GM18505 (cell line): ENCODE data around the gene MIER3.

Experiments
- ATAC-seq: cut with Tn5 transposase; IDR thresholded peaks from one replicate; pipeline ENCODE4 v1.9.1; 2021; ENCODE audit not compliant: unreplicated experiment
- POLR2A ChIP-seq: IDR thresholded peaks from 4 replicates; pipeline ENCODE4 v1.6.1; 2011; ENCODE audit warnings: borderline replicate concordance; ENCODE audit not compliant: insufficient read depth, insufficient read length; ENCODE audit errors: extremely low read depth

Gene MIER3

GRCh38 chr5:56900858-56901578, 50.9 kb downstream of the MIER3 start:
- no peak for ATAC-seq
- TF ChIP-seq POLR2A: no peak

- no peak for ATAC-seq
- TF ChIP-seq POLR2A: no peak
These were observed 51.5 kb downstream of the MIER3 start for GRCh38 chr5:56900395-56900794.

GRCh38 chr5:56898213-56898612, 53.7 kb downstream of the MIER3 start:
- ATAC-seq: no peak
- no peak for TF ChIP-seq POLR2A

DNA sequence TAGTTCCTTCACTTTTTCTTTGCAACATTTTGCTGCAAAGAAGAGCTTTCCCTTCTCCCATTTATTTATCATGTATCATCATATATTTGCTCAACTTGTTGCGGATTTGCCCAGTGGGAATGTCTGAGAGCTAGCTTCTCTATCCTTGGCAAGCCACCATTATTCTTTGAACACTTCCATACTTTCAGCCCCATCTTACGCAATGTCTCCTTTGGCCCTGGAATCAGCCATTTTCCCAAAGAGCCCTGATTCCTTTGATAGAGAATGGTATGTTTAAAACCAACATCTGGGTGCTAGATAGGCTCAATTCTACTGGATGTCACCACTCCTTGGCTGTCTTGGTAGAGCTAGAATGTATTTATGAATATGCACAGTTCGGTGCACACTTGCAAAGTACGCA, 55.2 kb downstream of the MIER3 start:
- no peak for TF ChIP-seq POLR2A

DNA sequence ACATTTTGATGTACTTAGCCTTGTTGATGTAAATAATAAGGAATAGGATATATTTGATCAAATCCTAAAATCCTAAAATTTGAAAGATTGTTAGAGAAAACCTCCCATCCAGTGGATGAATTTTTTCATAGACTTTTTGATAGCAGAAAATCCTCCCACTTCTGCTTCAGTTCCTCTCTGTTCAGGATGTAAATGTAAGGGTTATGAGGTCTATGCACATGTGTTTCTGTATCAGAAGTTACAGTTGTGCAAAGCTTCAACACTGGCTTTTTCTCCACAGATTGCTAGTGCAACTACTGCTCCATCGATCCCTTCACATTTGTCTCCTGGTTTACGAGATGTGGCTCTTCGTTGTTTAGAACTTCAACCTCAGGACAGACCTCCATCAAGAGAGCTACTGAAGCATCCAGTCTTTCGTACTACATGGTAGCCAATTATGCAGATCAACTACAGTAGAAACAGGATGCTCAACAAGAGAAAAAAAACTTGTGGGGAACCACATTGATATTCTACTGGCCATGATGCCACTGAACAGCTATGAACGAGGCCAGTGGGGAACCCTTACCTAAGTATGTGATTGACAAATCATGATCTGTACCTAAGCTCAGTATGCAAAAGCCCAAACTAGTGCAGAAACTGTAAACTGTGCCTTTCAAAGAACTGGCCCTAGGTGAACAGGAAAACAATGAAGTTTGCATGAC, 58.5 kb downstream of the MIER3 start:
- ATAC-seq: no peak
- no peak for TF ChIP-seq POLR2A

More for the DNA sequence above, 55.2 kb downstream of the MIER3 start:
- no peak for ATAC-seq

DNA sequence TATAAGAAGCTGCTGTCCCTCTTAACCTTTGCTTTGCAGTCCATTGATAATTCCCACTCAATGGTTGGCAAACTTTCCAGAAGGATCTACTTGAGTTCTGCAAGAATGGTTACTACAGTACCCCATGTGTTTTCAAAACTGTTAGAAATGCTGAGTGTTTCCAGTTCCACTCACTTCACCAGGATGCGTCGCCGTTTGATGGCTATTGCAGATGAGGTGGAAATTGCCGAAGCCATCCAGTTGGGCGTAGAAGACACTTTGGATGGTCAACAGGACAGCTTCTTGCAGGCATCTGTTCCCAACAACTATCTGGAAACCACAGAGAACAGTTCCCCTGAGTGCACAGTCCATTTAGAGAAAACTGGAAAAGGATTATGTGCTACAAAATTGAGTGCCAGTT, 70.4 kb downstream of the MIER3 start:
- TF ChIP-seq POLR2A: no peak
- ATAC-seq: no peak

- no peak for ATAC-seq
- no peak for TF ChIP-seq POLR2A
These were observed 75.6 kb downstream of the MIER3 start for GRCh38 chr5:56876327-56876726.

DNA sequence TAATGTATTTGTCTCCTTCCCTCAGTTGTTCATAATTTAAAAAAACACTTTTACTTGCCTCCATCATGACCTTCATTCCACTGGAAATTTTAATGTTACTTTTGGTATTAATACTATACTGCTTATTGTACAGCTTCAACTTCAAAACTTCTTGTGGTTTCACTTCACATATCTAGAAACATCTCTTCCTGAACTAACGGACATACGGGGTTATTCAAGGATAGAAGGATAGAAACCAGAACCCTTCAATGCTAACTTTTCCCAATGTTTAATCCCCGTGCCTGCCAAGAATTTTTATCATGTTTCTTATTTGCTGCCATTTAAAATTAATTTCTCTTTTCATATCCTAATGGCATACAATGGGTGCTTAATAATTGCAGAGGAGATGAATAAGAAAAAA, 78.9 kb downstream of the MIER3 start:
- ATAC-seq: no peak
- TF ChIP-seq POLR2A: no peak

GRCh38 chr5:56871777-56872176, 80.1 kb downstream of the MIER3 start:
- no peak for ATAC-seq
- no peak for TF ChIP-seq POLR2A
